Measurements from ENCODE around the gene GREB1.

The GREB1 gene

DNA sequence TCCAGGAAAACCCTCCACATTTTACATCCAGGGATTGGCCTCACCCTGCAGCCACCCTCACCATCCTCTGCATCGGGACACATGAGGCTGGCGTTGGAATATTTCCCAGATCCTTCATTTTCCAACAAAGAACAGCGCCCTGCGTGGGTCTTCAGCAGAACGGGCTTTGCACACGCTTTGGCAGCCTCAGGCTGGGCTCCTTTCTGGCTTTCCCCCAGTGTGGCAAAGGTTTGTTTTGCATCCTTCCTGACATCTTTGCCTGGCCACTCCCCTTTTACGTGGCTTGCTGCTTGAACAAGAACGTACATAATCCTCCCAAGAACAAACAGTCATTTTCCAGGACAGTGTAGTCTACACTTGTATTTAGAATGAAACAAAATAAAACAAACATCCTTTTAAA is 25.6 kb upstream of the GREB1 start:
- no peak for DNase-seq (ENCODE audit: low spot score)

DNA sequence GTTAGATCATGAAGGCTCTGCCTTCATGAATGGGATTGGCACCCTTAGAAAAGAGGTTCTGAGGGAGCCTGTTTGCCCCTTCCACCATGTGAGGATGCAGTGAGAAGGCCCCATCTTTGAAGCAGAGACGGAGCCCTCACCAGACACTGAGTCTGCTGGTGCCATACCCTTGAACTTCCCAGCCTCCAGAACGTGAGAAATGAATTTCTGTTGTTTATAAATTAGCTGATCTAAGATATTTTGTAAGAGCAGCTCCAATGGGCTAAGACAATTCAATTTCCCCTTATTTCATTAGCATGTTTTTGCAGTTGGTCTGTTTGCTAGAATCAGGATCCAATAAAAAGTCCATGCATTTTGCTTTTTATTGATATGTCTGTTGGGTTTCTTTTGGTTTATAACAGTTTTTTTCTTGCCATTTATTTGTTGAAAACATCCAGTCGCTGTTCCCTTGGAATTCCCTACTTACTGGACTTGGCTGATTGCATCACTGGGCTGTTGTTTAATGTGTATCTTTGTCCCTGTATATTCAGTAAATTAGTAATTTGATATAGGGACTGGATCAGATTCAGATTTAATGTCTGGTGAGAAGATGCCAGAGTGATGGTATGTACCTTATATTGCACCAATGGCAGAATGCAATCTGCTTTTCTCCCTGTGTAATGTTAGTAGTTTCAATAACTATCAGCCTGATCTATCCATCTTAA is 24.0 kb upstream of the GREB1 start:
- no peak for DNase-seq (ENCODE audit: low spot score)

DNA sequence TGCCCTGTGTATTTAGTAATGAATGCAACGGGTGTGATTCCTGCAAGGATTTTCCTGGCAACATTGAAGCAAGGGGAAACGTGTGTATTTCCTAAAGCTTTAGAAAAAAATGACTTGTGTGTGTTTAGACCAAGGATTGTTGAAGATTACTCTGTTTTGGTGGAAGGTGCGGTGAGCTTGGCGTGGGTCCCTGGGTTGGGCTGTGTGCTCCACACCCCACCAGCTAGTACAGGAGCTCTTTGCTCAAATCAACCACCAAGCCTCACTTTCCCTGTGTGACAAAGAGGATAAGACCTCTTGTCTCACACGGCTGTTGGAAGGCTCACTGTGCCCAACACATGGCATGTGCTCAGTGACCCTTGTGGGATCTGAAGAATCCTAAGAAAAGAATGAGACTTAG is 21.4 kb upstream of the GREB1 start:
- no peak for DNase-seq (ENCODE audit: low spot score)

DNA sequence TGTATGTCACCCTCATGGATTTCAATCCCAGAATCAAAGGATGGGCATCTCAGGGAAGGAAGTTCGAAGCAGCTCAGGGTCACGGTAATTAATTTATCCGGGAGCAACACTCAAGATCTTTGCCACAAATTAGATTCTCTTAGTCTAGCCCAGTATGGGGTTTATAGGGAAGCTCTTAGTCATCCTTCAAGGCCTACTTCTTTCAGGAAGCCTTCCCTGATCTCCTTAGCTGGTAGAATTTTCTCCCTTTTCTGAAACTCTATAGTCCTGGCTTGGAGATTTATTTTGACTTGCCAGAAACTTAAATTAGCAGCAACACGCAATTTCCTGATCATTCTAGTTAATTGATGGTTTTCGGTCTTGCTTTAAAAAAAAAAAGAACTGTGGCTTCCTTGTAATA is 20.5 kb upstream of the GREB1 start:
- DNase-seq (ENCODE audit: low spot score): no peak

DNA sequence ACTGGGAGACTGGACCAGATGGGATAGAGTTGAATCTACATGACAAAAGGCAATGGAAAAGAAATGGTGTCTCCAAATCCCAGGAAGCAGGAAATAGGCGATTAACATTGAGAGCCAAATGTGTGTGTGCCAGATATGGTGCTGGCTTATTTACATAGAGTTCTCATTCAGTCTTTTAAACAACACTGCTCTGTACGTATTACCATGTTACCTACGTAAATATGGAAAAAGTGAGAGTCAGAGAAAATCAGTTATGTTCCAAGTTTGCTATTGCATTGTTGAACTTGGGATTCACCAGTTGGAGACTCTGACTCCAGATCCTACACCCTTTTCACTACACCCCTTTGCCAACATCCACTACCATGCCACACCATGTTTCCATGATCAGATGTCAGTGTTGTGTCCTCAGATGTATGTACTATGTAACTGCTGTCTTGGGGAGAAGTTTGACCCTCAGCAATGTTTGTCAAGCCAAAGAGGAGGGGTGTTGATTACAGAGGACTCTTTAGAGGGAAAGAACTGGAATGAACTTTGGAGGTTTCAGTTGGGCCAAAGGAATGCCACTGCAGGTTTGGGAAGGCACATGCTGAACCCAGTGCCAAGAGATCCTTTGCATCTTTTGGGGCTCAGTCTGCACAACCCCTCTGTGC is 19.6 kb upstream of the GREB1 start:
- no peak for DNase-seq (ENCODE audit: low spot score)

DNA sequence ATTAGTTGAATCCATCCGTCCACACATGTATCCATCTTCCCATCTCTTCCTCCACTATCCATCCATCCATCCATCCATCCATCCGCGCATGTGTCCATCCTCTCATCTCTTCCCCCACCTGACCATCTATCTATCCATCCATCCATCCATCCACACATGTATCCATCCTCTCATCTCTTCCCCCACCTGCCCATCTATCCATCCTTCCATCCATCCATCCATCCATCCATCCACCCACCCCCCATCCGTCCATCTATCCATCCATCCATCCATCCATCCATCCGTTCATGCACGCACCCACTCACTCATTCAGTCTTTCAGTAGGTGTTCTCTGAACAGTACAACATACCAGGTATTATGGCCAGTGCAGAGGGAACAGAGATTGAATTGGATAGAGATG is 18.9 kb upstream of the GREB1 start:
- no peak for DNase-seq (ENCODE audit: low spot score)

DNA sequence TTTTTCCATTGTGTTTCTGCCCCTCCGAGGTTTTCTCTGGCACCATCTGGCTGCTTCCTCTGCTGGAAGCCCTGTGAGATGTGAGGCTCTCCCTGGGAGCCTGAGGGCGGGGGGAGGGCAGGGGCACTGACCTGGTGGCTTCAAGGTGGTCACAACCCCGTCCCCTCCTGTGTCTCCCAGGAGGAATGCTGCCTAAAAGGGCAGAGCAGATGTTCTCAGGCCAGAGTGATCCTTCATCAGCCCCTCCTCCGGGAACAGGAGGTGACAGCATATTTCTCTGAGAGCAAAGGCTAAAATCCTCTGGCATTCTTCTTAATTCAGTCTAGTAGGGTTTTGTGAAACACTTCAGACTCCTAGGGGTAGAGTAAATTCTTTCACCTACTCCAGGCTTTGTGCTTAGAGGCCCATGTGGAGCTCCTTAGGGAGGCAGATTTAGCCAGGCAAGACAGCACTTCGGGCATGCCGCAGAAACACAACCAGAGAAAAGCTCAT is 18.3 kb upstream of the GREB1 start:
- no peak for DNase-seq (ENCODE audit: low spot score)

DNA sequence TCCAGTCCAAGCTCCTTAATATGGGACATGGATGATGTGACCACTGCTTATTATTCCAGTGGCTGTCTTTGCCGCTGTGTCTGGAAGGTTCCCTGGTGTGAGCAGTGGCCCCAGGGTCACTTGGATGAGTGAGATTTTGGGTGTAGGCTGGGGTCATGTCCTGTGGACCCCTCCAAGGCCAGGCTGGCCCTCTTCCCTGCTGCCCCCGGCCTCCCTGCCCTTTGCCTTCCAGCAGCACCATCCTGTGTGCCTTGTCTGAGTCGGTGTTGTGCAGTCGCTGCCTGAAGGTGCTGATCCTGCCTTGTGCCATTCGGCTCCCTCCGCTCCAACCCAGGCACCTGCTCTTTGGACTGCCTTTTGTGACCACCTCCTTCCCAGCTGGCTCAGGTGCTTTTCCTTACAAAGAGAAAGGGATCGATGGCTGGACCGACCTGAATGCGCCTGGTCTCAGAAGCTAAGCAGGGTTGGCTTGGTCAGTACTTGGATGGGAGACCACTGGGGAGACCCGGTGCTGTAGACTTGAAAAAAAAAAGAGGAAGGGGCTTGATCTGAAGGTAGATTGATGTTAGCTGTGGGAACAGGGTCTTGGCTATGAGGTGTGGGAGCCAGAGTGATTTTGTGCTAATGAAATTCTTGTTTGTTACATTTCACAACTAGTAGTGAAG is 16.7 kb upstream of the GREB1 start:
- no peak for DNase-seq (ENCODE audit: low spot score)

DNA sequence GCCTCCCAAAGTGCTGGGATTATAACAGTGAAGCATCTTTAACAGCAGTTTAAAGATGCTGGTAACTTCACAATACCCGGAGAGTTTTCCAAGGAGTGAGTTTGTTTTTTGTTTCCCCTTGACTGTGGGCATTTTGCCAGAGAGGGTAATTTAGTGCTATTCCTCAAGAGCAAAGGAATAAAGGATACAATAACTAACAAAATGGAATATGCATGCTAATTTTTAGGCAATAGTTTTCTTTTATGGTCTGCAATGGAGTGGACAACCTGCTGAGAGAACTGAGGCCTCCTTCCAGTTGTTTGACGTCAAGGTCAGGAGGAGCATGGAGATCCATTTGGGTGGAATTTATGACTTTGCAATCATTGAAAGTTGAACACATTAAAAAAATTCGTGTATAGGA is 15.9 kb upstream of the GREB1 start:
- DNase-seq (ENCODE audit: low spot score): no peak

DNA sequence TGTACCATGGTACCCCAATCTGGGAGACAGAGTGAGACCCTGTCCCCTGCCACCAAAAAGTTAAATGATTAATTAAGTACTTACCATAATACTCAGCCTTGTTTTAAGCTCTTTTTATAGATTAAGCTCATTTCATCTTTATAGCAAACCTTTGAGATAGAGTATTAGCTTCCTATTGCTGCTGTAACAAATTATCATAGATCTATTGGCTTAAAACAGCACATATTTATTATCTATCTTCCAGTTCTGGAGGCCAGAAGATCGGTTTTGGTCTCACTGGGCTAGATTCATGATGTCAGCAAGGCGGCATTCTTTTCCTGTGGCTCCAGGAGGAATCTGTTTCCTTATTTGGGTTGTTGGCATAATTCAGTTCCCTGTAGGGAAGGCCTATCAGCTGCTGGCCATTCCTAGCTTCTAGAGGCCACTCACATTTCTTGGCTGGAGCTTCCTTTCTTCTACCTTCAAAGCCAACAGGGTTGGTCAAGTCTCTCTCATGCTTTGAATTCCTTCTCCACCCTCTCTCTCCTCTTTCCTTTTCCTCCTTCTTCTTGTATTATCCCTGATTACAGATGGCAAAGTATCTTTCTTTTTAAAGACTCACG is 13.7 kb upstream of the GREB1 start:
- no peak for DNase-seq (ENCODE audit: low spot score)

DNA sequence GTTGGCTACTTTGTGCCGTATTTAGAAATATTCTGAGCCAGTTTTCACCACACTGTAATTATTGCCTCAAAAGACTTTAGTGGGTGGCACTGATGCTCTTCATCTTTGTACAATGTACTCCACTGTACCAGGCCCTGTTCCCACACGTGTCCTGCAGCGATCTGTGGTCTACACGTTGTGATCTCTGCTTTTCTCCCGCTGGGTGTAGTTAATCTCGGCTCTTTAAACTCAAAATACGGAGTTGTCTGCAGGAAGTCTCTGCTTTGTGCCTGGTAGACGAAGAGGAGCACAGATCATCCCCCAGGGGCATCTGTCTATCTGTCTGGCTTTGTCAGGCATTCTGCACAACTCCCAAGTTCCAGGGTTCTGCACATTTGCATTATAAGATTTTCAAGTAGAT is 12.1 kb upstream of the GREB1 start:
- no peak for DNase-seq (ENCODE audit: low spot score)

DNA sequence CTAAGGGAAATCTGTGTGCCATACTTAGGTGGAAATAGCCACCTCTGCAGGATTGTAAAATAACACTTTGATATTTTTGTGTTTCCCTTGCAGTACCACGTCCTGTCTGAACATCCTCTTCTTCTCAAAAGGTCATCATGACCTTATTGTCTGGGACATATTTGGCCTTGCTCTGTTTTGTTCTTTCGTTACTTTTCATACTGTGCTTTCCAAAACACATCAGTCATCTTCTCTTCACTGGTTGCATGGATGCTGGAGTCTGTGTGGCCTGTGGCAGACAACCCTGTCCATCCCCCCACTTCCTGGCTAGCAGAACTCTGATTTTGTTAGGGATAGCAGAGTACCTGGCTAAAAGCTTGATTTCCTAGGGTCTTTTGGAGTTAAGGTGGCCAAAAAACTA is 9.4 kb upstream of the GREB1 start:
- DNase-seq (ENCODE audit: low spot score): no peak

DNA sequence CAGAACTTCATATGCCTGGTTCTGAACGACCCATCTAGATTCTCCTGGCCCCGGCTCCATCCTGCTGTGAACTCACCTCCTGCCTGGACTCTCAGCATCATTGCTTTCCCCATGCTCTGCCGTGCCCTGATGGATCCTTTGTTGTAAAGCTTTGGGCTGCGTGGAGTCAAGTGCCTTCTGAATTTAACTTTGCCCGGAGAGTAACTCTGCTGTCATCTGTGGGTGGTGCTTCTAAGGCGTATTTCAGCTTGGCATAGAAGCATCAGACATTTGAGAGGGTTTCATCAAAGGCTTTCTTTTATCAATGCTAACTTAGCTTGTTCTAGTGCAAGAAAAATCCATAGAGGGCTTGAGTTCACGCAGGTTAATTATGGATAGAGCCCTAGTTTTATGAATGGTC is 8.1 kb upstream of the GREB1 start:
- no peak for DNase-seq (ENCODE audit: low spot score)

DNA sequence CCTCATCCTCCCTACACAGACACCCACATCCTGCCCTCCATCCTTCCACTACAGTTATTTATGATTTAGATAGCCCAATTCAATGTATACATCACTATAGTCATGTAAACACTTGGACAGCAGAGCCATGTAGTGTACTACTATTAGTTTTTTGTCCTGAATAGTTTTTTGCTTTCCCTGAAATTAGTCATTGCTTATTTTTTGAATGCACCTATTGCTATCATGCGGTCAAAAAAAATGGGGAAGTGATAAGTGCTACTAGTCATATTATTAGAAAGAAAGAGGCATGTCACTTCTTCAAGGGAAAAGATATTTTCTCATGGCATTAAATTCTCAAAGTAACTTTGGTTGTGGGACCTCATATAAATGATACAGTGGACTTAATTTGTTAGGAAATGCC is 6.8 kb upstream of the GREB1 start:
- DNase-seq (ENCODE audit: low spot score): no peak

DNA sequence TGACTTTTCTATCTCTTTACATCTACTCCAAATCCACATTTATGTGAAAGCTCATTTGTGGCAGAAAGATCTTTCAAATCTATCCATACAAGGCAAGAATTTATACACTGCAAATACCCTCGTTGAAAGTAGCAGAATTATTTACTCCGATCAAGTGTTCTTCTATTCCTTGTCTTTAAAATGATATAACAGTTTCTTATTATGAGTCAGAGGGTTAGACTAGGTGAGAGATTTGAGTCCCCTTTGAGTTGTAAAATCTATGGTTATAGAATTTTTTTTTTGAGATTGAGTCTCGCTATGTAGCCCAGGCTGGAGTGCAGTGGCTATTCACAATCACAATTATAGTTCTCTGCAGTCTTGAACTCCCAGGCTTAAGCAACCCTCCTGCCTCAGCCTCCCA is 5.6 kb upstream of the GREB1 start:
- no peak for DNase-seq (ENCODE audit: low spot score)

DNA sequence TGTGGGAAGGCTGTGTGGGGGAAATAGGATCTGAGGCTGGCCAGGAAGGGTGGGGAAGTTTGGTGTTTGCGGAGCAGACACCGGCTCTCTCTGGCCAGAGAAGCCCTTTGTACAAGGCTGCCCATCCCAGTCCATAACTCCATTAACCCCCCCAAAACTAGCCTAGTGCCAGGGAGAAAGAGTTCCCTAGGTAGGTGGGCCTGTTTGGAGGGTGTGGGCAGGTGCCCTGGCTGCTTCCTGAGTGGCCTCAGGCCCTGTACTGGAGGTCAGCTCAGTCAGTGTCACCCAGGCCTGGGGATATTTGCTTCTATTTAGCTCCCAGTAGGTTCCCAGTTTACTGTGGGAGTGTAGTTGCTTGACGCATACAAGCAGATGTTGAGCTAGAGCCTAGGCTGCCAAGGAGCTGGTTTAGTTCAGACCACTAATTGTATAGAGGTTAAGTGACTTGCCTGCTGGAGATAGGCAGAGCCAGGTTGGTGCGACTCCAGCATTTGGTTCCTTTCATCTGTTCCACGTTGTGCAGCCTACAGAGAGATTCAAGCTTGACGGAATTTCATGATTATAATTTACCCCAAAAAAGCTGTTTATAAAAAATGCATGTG is 2.9 kb upstream of the GREB1 start:
- no peak for DNase-seq (ENCODE audit: low spot score)

DNA sequence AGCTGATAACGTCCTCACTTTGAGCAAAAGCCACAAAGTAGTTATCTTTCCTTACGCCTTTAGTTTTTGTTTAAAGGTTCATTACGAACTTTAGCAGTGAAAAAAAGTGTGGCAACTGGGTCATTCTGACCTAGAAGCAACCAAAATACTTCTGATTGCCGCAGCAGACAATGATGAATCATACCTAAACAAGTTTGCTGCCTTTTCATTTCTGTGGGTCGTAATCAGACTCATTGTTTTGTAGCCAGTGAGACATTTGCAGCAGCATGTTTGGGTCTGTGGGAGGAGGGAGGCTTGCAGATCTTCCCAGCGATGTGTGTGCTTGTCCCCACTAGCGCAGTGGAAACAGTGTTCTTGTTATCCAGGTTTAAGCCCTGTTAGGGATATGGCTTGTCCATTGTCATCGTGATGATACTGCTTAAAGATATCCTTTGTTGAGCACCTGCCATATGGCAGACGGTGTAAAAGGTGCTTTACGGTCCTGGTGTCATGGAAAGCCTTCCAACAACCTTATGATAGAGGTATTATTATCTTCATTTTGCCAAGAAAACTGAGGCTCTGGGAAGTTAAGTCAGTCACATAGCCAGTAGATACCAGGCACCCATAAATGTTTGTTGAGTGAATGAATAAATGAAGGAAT is 1.3 kb upstream of the GREB1 start:
- DNase-seq (ENCODE audit: low spot score): no peak

DNA sequence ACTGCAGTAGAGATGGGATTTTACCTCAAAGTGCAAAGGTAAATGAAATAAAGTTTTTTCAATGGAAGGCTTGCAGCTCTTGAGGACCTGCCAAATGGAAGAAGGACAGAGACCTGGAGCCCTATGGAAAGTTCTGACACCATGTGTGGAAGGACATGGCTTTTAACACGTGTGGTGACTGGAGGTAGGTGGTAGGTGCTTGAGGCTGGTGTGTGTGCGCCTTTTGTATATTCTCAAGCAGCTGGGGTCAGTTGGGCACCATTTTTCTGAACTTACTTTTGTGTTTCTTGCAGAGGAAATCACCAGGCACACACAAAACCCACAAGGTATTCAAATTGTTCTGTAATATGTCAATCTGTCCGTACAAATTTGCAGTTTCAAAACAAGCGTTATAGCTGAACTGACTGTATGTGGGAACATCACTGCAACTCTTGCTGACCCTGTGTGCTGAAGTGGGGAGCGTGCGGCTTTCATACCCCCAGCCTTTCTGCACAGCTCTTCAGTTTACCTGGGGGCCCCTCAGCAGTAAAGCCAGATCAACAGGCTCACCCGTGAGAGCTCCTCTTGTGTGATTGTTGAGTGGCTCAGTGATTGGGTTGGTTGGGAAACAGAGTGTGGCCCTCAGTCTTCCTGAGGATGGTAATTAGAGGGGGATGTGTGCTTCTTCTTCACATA is 363 bp downstream of the GREB1 start:
- no peak for DNase-seq (ENCODE audit: low spot score)

DNA sequence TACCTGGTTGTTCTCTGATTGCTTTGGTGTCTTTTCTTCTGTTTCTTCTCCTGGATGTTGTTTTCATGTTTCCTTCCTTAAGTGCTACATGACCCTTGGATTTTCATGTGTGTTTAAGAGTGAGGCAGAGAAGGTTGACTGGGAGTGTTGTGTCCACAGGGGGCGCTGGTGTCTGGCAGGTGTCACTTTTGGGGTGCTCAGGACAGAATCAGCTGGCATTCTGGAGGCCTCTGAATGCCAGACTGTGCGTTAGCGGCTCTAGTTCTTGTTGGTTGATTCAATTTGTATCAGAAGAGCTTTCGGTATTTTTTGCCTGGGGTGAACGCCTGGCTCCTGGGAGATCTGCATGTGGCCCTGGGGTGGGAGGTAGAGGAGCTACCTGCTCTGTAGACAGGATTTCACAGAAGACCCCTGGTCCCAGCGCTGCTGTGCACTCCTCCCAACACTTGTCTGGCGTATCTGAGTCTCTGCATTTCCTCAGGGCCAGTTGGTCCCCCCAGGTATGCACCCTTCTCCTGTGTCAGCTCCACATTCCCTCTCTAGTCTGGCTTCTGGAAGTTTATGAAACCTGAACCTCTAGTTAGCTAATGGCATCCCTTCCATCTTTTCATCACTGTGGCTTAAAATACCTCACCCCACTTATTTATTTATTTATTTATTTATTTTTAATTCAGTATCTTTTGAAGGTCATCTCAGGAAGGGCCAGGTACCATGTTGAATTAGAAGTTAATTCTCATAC is 1.1 kb downstream of the GREB1 start:
- DNase-seq (ENCODE audit: low spot score): no peak

DNA sequence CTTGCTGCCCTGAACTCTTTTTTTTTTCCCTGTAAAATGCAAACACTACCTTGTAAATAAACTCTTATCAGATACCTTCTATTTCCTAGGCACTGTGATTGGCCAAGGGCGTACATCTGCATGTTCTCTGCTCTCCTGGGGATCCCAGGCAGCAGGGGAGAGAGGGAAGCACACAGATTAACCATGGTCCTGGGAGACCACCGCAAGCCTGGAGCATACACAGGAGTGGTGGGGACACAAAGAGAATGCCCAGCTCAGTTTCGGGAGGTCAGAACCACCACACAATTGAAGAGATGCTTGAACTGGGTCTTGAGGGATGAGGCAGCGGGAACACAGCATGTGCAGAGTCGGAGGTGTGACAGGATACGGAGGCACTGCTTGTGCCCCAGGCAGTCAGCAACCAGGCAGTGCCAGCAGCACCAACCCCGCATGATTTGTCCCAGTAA is 2.1 kb downstream of the GREB1 start:
- DNase-seq (ENCODE audit: low spot score): no peak

DNA sequence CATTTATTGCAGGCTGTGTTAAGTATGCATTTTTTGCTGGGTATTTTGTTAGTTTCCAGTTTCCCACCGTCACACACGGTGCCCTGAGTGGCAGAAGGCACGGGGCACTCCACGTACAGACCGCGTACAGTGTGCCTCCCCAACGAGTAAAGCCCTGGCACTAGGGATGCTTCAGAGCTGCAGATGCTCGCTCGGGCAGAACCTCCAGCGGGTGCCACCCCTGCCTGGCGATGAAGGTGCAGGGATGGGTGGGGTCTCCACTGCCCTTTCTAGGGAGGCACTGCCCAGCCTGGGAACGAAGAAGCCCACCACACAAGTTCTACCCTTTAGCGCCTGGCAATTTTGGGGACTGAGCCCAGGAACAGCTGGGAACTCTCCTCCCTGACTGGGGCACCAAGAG is 4.1 kb downstream of the GREB1 start:
- DNase-seq (ENCODE audit: low spot score): no peak
